Subcutaneous abdominal adipose tissue (tissue), 5 donors: ENCODE data around the gene SKAP1.

Source experiments
- H3K27ac ChIP-seq: one replicate; pipeline ENCODE4 v1.7.0; 2013; ENCODE audit warnings: low read depth, mild to moderate bottlenecking, inconsistent platforms, low read length, moderate library complexity
- H3K27me3 ChIP-seq, 5 donors: one replicate each; pipeline ENCODE4 v1.7.0; 2013; ENCODE audit warnings: low read length in 5 of 5, inconsistent platforms in 1 of 5; ENCODE audit not compliant: control insufficient read depth in 5 of 5, insufficient read depth in 4 of 5
- H3K36me3 ChIP-seq, 5 donors: one replicate each; pipeline ENCODE4 v1.7.0; 2013; ENCODE audit warnings: low read length in 5 of 5; ENCODE audit not compliant: control insufficient read depth in 5 of 5, insufficient read depth in 5 of 5
- H3K4me1 ChIP-seq, 5 donors: one replicate each; pipeline ENCODE4 v1.7.0; 2013; ENCODE audit warnings: low read length in 5 of 5, mild to moderate bottlenecking in 3 of 5, moderate library complexity in 1 of 5; ENCODE audit not compliant: control insufficient read depth in 5 of 5, insufficient read depth in 5 of 5
- H3K4me3 ChIP-seq, 5 donors: one replicate each; pipeline ENCODE4 v1.7.0; 2013; ENCODE audit warnings: low read length in 5 of 5, low read depth in 1 of 5
- H3K9ac ChIP-seq, 5 donors: one replicate each; pipeline ENCODE4 v1.7.0; 2013; ENCODE audit warnings: low read length in 5 of 5, mild to moderate bottlenecking in 4 of 5, moderate library complexity in 3 of 5
- H3K9me3 ChIP-seq, 5 donors: one replicate each; pipeline ENCODE4 v1.7.0; 2013; ENCODE audit warnings: low read length in 5 of 5; ENCODE audit not compliant: control insufficient read depth in 5 of 5
- donor health status: healthy.
- donor health status: healthy.
- donor health status: healthy.
- donor health status: healthy.
- donor health status: healthy.

Gene SKAP1

DNA sequence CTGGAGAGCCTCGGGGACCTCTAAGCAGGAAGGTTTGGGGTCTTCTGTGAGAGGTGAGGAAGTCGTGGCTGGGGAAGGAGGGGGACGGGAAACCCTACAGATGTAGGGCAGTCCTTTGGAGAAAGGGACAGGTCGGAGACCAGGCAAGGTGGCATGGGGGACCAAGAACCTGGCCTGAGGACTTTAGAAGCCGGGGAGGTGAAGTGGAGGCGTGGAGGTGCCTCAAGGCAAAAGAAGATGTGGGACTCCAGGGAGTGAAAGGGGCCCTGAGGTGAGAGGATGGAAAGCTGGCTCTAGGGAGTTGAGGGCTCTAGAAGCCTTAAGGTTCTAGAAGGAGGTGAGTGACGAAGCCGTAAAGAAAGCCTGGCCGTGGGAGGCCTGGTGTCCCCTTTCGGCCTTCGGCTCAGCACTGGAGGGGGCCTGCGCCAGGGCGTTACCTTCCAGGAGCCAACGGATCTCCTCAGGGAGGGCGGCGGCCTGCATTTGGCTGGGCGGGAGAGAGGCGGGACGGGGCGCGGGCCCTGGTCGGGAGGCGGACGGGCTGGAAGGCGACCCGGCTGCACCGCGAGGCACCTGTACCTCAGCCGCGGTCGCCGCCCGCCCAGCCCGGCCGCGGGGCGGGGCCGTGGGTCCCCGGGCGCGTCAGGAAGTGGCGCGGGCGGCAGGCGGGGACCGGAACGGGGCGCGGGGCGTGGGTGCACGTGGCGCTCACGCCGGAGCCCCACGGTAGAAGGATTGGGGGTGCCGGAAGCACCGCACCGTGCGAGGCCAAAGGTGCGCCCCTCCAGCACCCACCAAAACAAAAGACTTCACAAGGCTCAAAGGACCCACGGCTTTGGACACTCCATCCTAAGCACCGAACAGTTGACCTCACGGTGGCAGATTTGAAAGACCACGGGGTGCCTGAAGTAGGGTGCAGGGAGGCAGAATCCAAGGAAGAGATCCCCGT, at the start of gene SKAP1:
TSS of gene SKAP1 (minus strand) at position 577 of the 949 bp plus-strand sequence.
- Histone ChIP-seq H3K9ac (peak within 1 kb of the TSS in 2 of 5 donors; percentile 4 to 7), H3K4me3 (peak within 1 kb of the TSS in 4 of 5 donors; percentile 12 to 49 (median 24)), H3K4me1 (peaks cover 0 to 11% (median 6%) of the 10 kb centered on the region in 5 donors), H3K27me3 (peaks cover 22 to 42% (median 28%) of the 10 kb centered on the region in 5 donors), H3K36me3 (no peaks in the 10 kb centered on the region), H3K27ac (no peak within 1 kb of the TSS), H3K9me3 (no peaks in the 10 kb centered on the region)

DNA sequence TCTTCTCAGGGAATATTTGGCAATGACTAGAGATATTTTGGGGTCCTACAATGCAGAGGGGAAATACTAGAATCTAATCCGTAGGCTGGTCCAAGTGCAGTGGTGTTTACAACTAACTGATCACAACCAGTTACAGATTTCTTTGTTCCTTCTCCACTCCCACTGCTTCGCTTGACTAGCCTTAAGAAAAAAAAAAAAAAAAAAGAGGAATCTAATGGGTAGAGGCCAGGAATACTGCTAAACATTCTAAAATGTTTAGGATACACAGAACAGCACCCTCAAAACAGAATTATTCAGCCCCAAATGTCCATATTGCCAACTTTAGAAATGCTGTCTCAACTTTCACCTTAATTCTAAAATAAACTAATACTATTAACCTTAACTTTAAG, 49.0 kb upstream of the SKAP1 start:
- Histone ChIP-seq H3K27me3 (peaks cover 0 to 5% (median 3%) of the 10 kb centered on the region in 5 donors), H3K27ac (no peak overlapping the region), H3K9ac (no peak overlapping the region)

DNA sequence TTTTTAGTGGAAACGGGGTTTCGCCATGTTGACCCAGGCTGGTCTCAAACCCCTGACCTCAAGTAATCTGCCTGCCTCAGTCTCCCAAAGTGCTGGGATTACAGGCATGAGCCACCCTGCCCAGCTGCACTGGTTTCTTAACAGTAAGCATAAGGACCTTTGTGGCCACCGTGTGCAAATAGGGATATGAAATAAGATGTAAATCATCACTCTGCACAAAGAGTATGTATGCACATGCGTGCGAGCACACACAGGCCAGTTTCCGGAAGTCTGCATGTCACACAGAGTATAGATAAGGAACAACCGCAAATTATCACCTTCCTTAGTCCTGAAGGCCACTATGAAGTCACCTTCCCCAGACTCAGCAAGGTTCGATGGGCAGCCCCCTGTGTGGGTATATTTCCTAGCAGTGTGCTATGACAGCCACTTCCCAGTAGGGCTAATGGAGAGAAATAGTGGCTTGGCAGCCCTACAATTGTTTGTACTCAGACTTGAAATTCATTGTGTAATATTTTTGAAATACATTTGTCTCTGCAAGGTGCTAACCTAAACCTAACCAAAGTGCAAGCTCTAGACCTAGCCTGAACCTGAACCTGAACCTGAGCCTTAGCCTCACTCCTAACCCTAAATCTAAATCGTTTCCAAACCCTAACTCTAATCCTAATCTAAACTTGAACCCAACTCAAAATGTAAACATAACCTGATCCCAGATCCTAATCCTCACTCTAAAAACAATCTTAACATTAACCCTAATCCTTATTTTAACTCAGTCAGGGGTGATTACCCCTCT, 48.4 kb upstream of the SKAP1 start:
- Histone ChIP-seq H3K27me3 (peaks cover 0 to 5% (median 3%) of the 10 kb centered on the region in 5 donors), H3K27ac (no peak overlapping the region), H3K36me3 (no peaks in the 10 kb centered on the region), H3K9ac (no peak overlapping the region), H3K9me3 (no peaks in the 10 kb centered on the region), H3K4me3 (no peak overlapping the region), H3K4me1 (peaks cover 0 to 1% (median 0%) of the 10 kb centered on the region in 5 donors)

More for the DNA sequence above, 49.0 kb upstream of the SKAP1 start:
- H3K36me3 ChIP-seq, result no peaks in the 10 kb centered on the region
- peaks cover 0 to 5% (median 0%) of the 10 kb centered on the region in 5 donors for H3K4me1 ChIP-seq
- no peaks in the 10 kb centered on the region for H3K9me3 ChIP-seq
- H3K4me3 ChIP-seq, result no peak overlapping the region

DNA sequence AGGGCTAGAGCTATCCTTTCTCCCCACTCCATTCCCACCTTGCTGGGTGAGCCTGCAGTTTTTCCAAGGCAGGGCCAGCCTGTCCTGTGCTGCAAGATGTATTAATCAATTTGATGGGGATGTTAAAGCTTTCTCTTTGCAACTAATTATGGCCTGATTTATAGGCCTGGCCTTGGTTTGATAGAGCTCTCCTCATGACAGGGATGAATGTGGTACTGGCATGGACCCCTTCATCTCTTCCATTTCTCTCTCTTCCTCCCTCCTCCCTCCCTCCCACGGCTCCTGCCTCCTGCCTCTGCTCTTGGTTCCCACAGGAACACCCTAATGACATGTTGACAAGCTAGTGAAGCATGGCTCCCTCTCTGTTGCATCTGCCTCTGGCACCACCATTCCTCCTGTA, 47.2 kb upstream of the SKAP1 start:
- peaks cover 0 to 10% (median 6%) of the 10 kb centered on the region in 5 donors for H3K27me3 ChIP-seq
- no peak overlapping the region for H3K4me3 ChIP-seq
- H3K9ac ChIP-seq, result no peak overlapping the region
- no peaks in the 10 kb centered on the region for H3K36me3 ChIP-seq
- H3K4me1 ChIP-seq, result no peaks in the 10 kb centered on the region
- H3K27ac ChIP-seq, result no peak overlapping the region
- H3K9me3 ChIP-seq, result no peaks in the 10 kb centered on the region

DNA sequence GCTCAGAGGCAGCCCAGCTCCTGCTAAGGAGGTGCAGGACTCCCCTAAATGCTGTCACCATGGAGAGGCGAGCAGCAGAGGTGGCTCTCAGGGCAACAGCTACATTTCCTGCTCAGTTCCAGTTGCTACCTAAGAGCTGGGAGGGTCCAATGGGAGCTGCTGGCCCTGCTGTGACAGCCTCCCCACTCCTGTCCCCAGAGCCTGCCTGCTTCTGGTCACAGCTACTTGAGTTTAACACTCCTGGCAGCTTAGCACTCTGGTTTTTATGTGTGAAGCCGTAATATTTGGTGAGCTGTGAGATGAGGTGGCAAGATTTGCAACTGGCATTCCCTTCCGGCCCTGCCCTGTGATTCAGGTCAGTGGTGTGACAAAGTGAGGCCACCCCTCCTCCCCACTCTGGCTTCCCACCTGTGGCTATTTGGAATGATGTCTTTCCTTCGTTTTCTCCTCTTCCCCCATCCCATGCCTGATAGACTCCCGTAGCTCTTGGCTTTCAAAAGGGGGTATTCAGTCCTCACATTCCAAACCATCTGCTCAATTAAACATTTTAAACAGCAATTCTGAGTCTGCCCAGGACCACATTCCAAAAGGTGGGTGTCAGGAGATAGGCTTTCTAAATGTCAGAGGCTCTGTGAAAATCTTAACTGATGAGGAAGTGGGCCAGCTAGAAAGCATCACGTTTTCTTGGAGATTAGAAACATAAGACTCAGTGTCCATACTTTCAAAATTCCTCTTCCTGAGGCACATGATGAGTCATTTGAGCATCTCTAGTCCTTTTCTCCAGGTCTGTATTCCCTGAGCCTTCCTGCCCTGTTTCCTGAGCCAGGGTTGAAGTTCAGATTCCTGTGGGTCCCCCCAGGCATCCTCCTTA, 42.6 kb upstream of the SKAP1 start:
- Histone ChIP-seq H3K27me3 (peaks cover 0 to 16% (median 10%) of the 10 kb centered on the region in 5 donors), H3K36me3 (no peaks in the 10 kb centered on the region), H3K4me3 (no peak overlapping the region), H3K9ac (no peak overlapping the region), H3K9me3 (no peaks in the 10 kb centered on the region), H3K4me1 (no peaks in the 10 kb centered on the region), H3K27ac (no peak overlapping the region)

DNA sequence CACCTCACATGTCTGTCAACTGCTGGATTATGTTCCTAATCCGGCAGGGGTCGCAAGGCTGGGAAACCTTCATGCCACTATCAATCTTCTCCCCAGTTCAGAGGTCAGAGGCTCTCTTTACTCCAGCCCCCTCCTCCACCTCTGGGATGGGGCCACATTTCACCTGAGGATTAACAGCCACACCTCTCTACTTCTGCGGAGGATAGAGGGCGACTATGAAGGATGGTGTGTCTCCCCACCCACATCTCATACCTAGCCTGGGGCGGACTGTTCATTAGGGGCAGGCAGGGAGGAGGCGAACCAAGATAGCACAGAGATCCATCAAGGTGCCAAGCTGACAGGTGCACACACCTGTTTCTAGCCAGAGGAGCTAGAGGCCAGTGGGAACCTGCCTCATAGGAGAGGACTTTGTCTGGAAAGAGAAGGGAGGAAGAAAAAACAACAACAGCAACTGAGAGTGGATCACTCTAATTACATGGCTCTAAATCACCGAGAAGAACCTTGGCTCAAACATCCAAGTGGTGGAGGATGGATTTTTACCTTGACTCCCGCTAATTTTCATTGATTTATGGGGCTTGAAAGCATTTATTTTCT, 41.9 kb upstream of the SKAP1 start:
- Histone ChIP-seq H3K27ac (no peak overlapping the region), H3K4me1 (no peaks in the 10 kb centered on the region), H3K36me3 (no peaks in the 10 kb centered on the region), H3K4me3 (no peak overlapping the region), H3K27me3 (peaks cover 0 to 15% (median 7%) of the 10 kb centered on the region in 5 donors), H3K9me3 (no peaks in the 10 kb centered on the region), H3K9ac (no peak overlapping the region)

DNA sequence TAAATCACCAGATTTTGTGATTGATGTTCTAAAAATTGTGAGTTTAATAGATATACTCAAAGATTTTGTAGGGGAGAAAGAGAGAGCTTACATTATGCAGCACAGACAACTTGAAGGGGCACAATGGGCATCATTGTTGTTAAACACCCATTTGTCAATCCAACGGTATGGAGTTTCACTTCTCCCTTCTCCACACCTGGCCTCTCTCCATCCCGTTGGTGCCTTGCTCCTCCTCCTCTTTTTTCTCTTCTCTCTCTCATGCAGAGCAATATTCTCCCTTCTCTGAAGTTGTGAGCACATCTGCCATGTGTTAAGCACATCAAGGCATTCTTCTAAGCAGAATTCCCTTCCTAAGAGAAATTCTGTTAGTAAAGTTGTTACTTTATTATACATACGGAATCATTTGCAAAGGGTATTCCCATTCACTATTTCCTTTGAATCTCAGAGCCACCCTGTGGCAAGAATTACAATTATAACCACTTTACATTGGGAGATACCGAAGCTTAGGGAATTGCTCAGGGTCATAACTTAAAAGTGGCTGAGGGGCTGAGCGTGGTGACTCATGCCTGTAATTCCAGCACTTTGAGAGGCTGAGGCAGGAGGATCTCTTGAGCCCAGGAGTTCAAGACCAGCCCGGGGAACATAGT, 40.5 kb upstream of the SKAP1 start:
- H3K36me3 ChIP-seq, result no peaks in the 10 kb centered on the region
- peaks cover 4 to 18% (median 8%) of the 10 kb centered on the region in 5 donors for H3K27me3 ChIP-seq

DNA sequence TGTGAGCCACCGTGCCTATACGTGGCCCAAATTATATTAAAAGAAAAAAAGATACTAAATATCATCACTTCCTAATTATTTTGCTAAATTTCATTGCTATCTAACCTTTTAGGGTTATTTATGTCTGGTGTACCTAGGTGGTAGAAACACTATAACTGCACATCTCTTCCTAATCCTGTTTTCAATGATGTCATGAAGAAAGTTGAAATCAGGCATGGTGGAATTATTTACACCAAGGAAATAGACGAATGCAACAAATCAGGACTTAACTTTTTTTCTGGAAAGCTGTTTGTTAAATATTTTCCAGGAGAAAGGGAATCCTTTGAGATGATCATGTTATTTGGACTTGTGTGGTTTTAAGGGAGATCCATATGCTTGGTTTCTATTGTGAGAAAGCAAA, 39.2 kb upstream of the SKAP1 start:
- no peak overlapping the region for H3K9ac ChIP-seq
- no peaks in the 10 kb centered on the region for H3K36me3 ChIP-seq
- no peaks in the 10 kb centered on the region for H3K9me3 ChIP-seq
- no peak overlapping the region for H3K27ac ChIP-seq
- H3K4me3 ChIP-seq, result no peak overlapping the region
- H3K27me3 ChIP-seq, result peaks cover 4 to 21% (median 8%) of the 10 kb centered on the region in 5 donors
- H3K4me1 ChIP-seq, result no peaks in the 10 kb centered on the region

More for the DNA sequence above, 40.5 kb upstream of the SKAP1 start:
- no peaks in the 10 kb centered on the region for H3K4me1 ChIP-seq
- no peak overlapping the region for H3K4me3 ChIP-seq
- no peak overlapping the region for H3K27ac ChIP-seq
- no peaks in the 10 kb centered on the region for H3K9me3 ChIP-seq
- H3K9ac ChIP-seq, result no peak overlapping the region

DNA sequence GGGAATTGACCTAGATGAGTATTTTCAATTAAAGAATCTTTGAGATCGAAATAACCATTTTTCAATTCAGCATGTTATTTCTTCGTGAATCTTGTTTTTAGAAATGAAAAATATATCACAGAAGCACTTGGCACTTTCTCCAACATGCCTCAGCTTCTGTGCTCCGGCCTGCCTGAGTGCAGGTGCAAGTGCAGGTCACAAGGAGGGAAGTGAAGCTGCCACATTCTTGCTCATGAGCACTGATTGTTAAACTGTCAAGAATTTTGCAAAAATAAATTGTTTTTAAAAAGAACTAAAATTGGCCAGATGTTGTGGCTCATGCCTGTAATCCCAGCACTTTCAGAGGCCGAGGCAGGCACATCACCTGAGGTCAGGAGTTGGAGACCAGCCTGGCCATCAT, 38.3 kb upstream of the SKAP1 start:
- H3K27me3 ChIP-seq, result peaks cover 4 to 25% (median 8%) of the 10 kb centered on the region in 5 donors
- H3K27ac ChIP-seq, result no peak overlapping the region
- H3K9ac ChIP-seq, result no peak overlapping the region
- no peaks in the 10 kb centered on the region for H3K9me3 ChIP-seq
- H3K36me3 ChIP-seq, result no peaks in the 10 kb centered on the region
- H3K4me1 ChIP-seq, result no peaks in the 10 kb centered on the region
- no peak overlapping the region for H3K4me3 ChIP-seq
